ENCODE measurements around the gene PDX1. TPM values are rescaled to one million over a fixed set of nuclear protein-coding genes. Genes with fewer than 3 reads are reported as not detected.

The PDX1 gene
- not detected for total RNA-seq

- no peak for DNase-seq (ENCODE audit: low read depth in 2 of 3, low spot score in 2 of 3)
Observed at GRCh38 chr13:27919934-27920676, at the start of gene PDX1. PDX1 (plus strand) TSS chr13:27920000; CDS start chr13:27920139, 139 bp downstream.

GRCh38 chr13:27878274-27878673, 41.5 kb upstream of the PDX1 start:
- DNase-seq (ENCODE audit: low read depth in 2 of 3, low spot score in 2 of 3), result no peak

- DNase-seq (ENCODE audit: low read depth in 2 of 3, low spot score in 2 of 3), result no peak
Observed at GRCh38 chr13:27889471-27889870, 30.3 kb upstream of the PDX1 start.

- no peak for DNase-seq (ENCODE audit: low read depth in 2 of 3, low spot score in 2 of 3)
Observed at GRCh38 chr13:27896726-27897125, 23.1 kb upstream of the PDX1 start.

- no peak for DNase-seq (ENCODE audit: low read depth in 2 of 3, low spot score in 2 of 3)
Observed at GRCh38 chr13:27904719-27905118, 15.1 kb upstream of the PDX1 start.

GRCh38 chr13:27905650-27906049, 14.2 kb upstream of the PDX1 start:
- DNase-seq (ENCODE audit: low read depth in 2 of 3, low spot score in 2 of 3), result no peak

GRCh38 chr13:27907121-27907787, 12.5 kb upstream of the PDX1 start:
- DNase-seq (ENCODE audit: low read depth in 2 of 3, low spot score in 2 of 3), result no peak

GRCh38 chr13:27909378-27909777, 10.4 kb upstream of the PDX1 start:
- no peak for DNase-seq (ENCODE audit: low read depth in 2 of 3, low spot score in 2 of 3)

GRCh38 chr13:27911521-27911920, 8.3 kb upstream of the PDX1 start:
- no peak for DNase-seq (ENCODE audit: low read depth in 2 of 3, low spot score in 2 of 3)

- DNase-seq (ENCODE audit: low read depth in 2 of 3, low spot score in 2 of 3), result no peak
Observed at GRCh38 chr13:27913160-27913559, 6.6 kb upstream of the PDX1 start.

GRCh38 chr13:27915301-27916207, 4.2 kb upstream of the PDX1 start:
- no peak for DNase-seq (ENCODE audit: low read depth in 2 of 3, low spot score in 2 of 3)

- no peak for DNase-seq (ENCODE audit: low read depth in 2 of 3, low spot score in 2 of 3)
Observed at GRCh38 chr13:27917121-27917947, 2.5 kb upstream of the PDX1 start.

- DNase-seq (ENCODE audit: low read depth in 2 of 3, low spot score in 2 of 3), result no peak
Observed at GRCh38 chr13:27918041-27918917, 1.5 kb upstream of the PDX1 start.

GRCh38 chr13:27918918-27919658, 712 bp upstream of the PDX1 start:
- peak in 1 of 3 donors; percentile 42 for DNase-seq (ENCODE audit: low read depth in 2 of 3, low spot score in 2 of 3)

- peak in 1 of 3 donors; percentile 50 for DNase-seq (ENCODE audit: low read depth in 2 of 3, low spot score in 2 of 3)
Observed at GRCh38 chr13:27919659-27919933, 204 bp upstream of the PDX1 start.

- peak in 1 of 3 donors; percentile 47 for DNase-seq (ENCODE audit: low read depth in 2 of 3, low spot score in 2 of 3)
Observed at GRCh38 chr13:27920677-27921420, 1.0 kb downstream of the PDX1 start.

- no peak for DNase-seq (ENCODE audit: low read depth in 2 of 3, low spot score in 2 of 3)
Observed at GRCh38 chr13:27921421-27921960, 1.7 kb downstream of the PDX1 start.
